HPDE6-E6E7 (cell line): ENCODE measurements around the gene ZNF679.
"Not testable (repeated sequence)": the region's sequence is repeated elsewhere in the genome, so short reads cannot be mapped to it uniquely, and the experiment has no call there.

Experiments
- DNase-seq: peaks from one replicate; pipeline ENCODE4 v3.0.0; 2011; ENCODE audit warnings: missing footprints; ENCODE audit errors: extremely low spot score

The ZNF679 gene

GRCh38 chr7:64310426-64310825, 82.2 kb downstream of the ZNF679 start:
- DNase-seq: no peak

- no peak for DNase-seq
These were observed 84.6 kb downstream of the ZNF679 start for GRCh38 chr7:64312826-64313225.

- DNase-seq: peak; percentile 86
These were observed 85.6 kb downstream of the ZNF679 start, which contains the start of gene ZNF736 for GRCh38 chr7:64313740-64314491. Gene ZNF736 (plus strand): TSS chr7:64313961. CDS start chr7:64314151, 190 bp downstream.

GRCh38 chr7:64314566-64314965, 86.3 kb downstream of the ZNF679 start:
- no peak for DNase-seq

GRCh38 chr7:64316031-64316742, 87.9 kb downstream of the ZNF679 start:
- DNase-seq: not testable (repeated sequence)
